Stimulated activated CD4-positive, alpha-beta T cell treated with anti-CD3 and anti-CD28 coated beads, Interleukin-2, amount 100 ng/mL, for 4 hours (primary cell): ENCODE data around the gene DCTPP1.
"Not testable (repeated sequence)": the region's sequence is repeated elsewhere in the genome, so short reads cannot be mapped to it uniquely, and the experiment has no call there.

ENCODE experiments used
- DNase-seq: peaks from one replicate; pipeline ENCODE4 v3.0.0-alpha.2; 2020; ENCODE audit warnings: low read depth

Gene DCTPP1

DNA sequence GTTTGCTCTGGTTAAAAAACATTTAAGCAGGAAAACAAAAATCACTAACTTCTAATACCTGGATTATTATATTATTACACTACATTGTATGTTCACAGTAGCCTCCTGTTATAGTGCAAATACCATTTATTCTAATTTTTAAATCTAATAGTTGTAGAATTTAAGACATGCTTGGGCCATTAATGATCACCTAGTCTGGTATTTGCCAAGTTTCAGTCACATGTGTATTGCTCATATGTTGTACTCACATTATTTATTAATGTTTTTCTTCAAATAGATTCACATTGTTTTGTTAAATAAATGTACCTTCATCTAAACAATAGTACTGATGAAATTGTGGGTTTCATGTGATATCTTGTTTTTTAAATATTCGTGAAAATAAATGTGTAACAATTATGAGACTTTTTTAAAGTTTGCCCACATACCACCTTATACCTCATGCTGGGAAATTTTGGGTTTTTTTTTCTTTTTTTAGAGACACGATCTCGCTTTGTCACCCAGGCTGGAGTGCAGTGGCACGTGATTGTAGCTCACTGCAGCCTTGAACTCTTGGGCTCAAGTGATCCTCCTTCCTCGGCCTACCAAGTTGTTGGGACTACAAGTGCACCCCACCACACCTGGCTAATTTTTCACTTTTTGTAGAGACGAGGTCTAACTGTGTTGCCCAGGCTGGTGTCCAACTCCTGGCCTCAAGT lies 16.6 kb downstream of the DCTPP1 start:
- no peak for DNase-seq

DNA sequence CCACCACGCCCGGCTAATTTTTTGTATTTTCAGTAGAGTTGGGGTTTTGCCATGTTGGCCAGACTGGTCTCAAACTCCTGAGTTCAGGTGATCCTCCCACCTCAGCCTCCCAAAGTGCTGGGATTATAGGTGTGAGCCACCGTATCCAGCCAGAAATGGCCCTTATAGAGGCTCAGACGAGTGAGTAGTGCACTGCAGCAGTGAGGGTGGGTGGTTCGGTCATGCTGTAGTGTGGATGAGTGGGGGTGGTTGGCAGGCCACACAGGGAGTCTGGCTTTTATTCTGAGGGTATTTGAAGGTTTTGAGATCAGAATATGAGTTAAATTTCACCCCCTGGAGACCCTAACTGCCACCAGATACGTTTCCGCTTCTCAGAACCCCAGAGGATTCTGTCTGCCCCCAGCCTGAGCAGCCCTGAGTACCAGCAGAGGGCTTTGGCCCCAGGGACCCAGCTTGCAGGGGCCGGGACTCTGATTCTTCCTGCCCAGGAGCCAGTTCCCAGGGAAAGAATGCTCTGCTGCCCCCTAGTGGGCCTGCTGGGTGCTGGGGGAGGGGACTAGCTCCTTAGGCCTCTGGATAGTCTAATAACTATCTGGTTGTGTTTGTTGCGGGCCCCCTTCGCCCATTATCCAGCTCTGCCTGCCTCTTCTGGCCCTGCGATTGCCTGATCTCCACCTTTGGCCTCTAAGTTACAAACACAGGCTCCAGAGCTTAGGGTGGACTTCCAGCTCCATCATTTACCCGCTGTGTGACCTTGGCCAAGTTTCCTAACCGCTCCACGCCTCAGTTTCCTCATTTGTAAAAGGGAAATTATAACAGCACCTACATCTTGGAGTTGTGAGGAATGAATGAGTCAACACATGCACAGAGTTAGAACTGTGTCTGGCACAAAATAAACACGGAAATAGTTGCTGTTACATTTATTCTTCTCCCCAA lies 20.4 kb downstream of the DCTPP1 start:
- peak; percentile 87 for DNase-seq

DNA sequence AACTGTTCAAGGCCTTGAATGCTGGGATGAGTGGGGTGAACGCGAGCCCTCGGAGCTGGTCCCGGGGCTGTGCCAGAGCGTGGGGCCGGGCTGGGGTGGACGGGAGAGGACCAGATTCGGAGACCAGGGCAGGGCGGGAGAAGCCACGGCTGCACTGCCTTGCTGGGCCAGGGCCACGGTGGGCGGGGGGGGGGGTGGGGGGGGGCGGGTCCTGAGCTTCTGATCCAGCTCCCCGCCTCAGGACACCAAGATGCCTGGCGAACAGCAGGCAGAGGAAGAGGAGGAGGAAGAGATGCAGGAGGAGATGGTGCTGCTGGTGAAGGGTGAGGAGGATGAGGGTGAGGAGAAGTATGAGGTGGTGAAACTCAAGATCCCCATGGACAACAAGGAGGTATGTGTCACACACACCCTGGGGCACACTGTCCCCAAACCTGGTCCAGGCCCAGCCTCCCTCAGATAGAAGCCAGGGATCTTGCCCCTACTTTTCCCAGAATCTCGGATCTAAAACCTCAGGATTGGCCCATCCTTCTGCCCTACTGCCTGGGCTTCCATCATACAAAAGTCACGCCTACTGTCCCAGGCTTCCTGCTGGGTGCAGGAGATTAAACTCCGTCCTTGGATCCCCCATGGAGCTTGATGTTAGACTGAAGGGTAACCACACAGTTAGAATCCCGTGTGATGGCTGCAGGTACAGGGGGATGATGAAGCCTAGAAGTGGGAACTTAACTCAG lies 21.9 kb downstream of the DCTPP1 start:
- no peak for DNase-seq

DNA sequence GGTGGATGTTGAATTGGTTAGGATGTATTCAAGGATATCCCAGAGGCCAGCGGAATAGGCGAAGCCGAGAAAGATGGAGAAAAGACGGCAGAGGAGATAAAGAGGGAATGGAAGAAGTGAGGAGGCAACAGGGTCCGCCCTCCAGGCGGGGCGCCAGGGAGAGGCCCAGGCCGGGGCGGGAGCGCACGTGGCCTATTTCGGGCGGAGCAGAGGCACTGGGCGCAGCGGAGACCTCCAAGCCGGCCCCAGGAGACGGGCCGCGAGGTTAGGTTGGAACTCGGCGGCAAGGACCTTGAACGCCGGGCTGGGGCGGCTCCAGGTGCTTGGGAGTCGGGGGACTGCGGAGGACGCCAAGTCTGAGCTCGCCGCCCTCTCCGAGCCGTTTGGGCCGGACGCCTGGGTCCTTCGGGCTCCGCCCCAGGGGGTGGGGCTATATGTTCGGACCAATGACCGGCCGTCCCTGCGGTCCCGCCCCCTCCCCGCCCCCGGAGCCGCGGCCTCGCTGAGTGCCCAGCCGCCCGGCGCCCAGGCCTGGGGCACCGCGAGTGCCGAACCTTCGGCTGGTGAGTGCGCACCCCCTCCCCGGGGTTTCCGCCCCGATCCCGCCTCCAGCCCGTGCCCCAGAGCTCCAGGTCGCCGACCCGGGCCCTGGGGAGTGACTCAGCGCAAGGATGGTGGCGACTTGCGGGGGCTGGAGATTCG lies 22.6 kb downstream of the DCTPP1 start, which contains the start of gene ZNF771:
TSS of gene ZNF771 (plus strand) at position 505 of the 702 bp plus-strand sequence. CDS start 448 bp downstream, outside the sequence.
- DNase-seq: peak; percentile 80

DNA sequence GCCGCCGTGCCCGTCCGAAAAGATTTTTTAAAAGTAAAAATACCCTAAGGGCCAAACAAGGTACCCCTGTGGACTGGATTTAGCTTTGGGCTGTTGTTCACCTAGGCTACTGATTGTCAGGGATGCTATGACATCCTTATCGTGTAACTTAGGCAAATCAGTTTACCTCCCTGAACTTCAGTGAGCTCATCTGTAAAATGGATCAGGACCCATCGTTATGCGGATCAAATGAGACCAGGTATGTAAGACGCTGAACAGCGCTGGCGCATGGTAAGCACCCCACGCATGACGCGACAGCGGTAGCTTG lies 23.1 kb downstream of the DCTPP1 start:
- no peak for DNase-seq

DNA sequence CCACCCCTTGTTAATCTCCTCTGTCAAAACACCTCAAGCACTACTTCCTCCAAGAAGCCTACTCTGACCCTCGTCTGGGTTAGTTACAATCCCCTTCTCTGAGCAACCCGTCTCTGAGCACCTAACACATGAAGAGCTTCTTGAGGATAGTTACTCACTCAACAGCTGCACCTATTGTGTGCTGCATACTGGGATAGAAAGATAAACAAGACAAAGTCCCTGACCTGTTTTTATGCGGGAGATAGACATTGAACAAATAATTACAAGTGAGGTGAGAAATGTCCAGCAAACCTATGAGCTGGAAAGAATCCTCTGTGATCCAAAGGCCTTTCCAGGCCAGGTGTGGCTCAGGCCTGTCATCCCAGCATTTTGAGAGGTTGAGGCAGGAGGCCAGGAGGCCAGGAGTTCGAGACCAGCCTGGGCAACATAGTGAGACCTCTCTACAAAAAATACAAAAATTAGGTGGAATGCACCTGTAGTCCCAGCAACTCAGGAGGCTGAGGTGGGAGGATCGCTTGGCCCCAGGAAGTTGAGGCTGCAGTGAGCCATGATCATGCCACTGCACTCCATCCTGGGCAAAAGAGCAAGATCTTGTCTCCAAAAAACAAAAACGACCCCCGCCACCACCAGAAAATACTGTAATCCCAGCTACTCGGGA lies 27.9 kb downstream of the DCTPP1 start:
- DNase-seq: no peak

DNA sequence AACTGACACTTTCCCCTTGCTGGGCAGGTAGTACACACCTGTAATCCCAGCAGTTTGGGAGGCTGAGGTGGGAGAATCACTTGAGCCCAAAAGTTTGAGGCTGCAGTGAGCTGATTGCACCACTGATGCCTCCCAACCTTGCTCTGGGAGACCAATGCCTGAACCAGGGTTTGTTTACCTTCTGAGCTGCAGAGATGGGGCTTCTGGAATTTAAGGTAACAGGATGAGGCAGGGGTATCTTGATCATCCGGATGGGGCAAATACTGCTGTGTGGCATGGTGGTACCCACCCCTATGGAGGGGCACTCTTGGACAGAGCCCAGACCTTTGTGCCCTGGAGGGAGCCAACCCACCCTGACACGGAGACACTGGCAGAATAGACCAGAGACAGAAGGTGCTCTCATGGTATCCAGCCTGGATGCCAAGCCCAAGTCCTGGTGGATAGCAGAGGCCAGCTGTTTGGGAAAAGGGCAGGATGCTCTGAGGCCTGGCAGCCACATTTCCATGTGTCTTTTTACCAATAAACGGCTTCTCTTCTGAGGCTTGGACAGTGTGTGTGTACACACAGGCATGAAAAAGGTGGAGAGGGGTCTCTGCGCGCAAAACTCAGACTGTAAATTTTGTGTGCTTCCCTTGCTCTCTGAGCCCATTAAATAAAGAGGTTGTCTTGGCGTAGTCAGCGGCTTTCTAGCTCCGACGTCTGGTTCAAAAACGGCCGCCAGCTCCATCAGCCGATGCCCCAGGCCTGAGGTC lies 30.2 kb downstream of the DCTPP1 start:
- DNase-seq: no peak

DNA sequence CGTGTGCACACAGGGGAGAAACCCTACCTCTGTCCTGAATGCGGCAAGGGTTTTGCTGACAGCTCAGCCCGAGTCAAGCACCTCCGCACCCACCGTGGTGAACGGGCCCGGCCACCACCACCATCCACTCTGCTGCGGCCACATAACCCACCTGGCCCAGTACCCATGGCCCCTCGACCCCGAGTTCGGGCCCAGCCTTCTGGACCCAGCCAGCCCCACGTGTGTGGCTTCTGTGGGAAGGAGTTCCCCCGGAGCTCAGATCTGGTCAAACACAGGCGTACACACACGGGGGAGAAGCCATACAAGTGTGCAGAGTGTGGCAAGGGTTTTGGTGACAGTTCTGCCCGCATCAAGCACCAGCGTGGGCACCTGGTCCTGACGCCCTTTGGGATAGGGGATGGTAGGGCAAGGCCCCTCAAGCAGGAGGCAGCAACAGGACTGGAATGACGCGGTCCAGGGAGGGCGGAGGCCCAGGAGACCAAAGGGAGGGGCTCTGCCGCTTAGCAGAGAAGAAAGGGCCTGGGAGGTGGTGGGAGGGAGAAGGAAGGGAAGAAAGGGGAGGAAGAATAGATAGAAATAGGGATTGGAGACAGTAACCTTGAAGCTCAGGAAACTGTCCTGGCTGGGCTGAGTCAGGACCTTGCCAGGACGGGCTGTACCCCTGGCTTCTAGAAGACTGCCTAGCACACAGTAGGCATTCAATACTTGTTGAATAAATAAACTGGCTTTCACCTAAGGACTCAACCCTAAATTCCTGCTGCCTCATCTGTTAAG lies 31.0 kb downstream of the DCTPP1 start:
- no peak for DNase-seq

DNA sequence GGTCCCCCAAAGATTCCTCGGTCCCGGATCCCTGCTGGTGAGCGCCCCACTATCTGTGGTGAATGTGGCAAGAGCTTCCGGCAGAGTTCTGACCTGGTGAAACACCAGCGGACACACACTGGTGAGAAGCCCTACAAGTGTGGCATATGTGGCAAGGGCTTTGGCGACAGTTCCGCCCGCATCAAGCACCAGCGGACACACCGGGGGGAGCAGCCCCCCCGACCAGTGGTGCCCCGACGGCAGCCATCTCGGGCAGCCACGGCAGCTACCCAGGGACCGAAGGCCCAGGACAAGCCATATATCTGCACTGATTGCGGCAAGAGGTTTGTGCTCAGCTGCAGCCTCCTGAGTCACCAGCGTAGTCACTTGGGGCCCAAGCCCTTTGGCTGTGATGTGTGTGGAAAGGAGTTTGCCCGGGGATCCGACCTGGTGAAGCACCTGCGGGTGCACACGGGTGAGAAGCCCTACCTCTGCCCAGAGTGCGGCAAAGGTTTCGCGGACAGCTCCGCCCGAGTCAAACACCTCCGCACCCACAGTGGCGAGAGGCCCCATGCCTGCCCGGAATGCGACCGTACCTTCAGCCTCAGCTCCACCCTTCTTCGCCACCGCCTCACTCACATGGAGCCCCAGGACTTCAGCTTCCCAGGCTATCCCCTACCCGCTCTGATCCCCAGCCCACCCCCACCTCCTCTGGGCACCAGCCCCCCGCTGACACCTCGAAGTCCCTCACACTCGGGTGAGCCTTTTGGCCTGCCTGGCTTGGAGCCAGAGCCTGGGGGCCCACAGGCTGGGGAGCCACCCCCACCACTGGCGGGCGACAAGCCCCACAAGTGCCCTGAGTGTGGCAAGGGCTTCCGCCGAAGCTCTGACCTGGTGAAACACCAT lies 31.8 kb downstream of the DCTPP1 start:
- no peak for DNase-seq

DNA sequence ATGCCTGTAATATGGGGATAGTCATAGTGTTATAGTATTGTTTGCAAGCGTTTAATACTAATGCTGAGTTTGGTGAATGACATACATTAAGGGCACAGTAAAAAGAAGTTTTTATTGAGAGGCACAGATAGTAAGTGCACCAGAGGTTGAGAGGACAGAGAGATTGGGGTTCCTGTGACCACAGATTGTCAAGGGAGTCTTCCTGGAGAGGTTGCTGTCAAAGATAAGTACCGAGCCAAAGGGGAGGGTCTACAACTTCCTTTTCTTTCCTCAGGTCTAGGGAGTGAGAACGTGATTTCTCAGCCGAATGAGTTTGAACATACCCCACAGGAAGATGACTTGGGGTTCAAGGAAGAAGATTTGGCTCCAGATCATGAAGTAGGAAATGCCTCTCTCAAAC lies 32.8 kb downstream of the DCTPP1 start:
- DNase-seq: no peak

DNA sequence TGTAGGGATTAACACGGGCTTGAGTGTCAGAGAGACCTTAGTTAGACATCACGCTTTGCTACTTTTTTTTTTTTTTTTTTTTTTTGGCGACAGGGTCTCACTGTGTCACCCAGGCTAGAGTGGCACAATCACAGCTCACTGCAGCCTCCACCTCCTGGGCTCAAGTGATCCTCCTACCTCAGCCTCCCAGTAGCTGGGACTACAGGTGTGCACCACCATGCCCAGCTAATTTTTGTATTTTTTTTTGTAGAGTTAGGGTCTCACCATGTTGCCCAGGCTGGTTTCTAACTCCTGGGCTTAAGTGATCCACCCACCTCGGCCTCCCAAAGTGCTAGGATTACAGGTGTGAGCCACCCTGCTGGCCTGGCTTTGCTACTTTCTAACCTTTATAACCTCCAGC lies 33.2 kb downstream of the DCTPP1 start:
- not testable (repeated sequence) for DNase-seq

DNA sequence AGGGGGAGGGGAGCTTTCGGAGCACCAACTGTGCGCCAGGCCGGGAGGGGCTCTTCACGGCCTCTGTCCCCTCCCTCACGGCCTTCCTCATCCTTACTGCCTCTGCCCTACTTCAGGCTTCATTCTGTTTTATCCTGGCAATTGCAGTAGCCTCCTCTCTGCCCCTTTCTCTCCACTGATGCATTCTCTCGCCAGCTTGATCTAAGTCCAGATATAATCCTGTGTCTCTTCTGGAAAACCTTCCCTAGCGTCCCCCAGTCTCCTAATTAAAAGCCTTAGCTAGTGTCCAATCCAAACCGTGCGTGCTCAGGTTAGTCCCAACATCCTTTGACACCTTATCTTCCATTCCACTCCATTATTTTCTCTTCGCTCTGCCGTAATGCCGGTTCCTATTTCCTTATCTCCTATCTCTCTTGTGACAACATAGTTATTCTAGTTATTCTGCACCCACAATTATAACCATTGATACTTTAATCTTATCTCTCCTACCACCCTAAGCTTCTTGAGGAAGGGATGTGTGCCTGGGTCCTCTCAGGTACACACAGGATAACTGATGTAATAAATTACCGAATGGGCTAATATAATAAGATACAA lies 33.7 kb downstream of the DCTPP1 start:
- DNase-seq: no peak

DNA sequence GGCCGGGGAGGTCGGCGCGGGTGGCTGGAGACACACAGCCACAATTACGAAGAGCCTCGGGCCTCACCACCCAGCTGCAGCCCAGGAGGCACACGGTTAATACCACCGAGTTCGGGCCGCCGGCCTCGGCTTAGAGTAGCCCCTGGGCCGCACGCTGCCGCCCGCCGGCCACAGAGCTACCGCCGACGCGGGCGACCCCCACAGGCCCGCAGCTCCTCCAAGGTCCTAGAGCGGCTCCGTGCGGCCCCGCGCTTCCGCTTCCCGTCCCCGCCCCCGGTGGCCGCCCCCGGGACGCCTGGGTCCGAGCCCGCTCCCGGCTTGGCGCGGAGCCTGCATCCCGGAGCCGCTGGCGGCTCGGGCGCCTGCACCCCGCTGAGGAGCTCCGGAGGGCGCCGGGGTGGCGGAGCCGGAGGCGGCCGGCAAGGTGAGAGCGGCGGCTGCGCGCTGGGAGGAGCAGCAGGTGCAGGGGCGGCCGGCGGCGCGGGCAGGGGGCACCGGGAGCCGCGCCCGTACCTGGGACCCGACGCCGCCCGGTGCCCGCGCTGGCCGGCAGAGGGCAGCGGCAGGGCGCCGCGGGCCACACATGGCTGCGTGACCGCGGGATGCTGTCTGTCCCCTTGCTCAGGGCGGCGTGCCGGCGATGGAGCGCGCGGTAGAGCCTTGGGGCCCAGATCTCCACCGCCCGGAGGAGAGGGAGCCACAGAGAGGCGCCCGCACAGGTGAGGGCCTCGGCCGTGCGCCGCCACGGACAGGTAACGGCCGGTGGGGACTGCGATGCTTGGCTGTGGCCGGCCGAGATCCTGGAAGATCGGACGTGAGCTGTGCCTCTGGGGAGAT lies 34.5 kb downstream of the DCTPP1 start, which contains the start of gene ZNF48:
TSS of gene ZNF48 (plus strand) at position 266 of the 837 bp plus-strand sequence. CDS start at position 641, 375 bp downstream.
- DNase-seq: no peak

DNA sequence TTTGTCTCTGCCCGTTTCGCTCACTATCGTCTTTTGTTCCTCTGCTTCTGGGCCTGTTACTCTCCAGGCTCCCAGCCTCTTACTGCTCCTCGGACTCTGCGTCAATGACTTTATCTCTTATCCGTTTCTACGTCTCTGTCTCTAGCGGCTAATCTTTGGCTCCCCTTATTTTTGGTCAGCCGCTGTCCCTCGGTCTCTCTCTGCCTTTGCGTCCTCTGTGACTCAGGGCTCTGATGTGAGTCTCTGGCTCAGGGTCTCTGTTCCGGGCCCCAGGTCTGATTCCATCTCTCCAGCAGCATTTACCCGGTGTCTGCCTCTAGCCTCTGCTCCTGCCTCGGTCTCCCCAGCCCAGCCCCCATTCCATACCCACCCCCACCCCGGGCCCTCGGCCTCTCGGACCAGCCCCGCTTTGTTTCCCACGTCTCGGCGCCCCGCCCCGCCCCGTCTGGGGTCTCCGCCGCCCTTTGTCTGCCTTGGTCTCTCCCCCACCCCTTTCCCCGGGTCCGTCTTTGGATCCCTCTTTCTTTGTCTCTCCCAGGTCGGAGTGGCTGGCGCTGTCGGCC lies 35.2 kb downstream of the DCTPP1 start:
- no peak for DNase-seq

DNA sequence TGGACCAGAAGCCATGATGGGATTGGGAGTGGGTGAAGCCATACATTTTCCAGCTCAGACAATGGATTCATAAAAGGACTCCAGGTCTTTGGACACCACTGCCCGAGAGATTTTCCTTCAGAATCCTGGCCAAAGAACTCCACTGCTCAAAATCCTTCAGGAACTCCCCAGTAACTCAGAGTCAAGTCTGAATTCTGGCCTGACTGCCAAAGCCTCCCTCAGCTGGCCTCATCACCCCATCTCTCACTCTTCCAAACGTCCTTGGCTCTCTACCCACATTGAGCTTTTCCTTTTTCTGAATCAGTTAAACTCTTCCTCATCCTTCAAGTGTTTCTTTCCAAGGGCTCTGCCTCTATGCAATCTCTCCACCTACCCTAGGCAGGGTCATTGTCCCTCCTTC lies 46.3 kb downstream of the DCTPP1 start:
- DNase-seq: no peak

DNA sequence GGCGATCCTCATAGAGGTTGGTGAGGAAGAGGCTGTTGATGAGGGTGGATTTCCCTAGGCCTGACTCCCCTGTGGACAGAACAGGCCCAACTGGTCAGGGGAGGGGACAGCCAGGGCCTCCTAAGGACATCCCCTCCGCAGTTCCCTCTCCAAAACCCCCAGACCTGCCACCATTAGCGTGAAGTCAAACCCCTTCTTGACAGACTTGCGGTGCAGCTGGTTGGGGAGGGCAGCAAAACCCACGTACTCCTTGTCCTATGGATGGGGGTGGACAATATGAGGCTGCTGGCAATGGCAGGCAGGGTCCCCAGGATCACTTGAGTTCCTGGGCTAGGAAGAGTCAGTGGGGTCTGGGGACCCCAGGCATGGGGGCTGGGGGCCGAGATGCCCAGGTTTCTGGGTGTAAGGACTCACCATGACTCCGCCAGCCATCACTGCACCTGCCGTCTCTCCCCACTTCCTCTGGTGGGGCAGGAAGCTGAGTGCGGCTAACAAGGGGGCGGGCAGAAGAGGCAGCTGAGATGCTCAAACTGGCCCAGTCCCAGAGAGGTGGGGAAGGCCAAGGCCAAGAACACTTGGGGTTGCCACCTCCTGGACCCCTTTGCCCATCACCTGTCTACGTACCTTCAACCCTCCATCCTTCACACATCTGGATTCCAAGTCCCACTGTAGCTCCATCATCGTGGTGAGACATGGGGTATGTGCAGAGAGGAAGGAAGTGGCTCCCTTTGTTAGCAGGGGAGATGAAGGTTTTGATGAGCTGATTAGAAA lies 47.5 kb downstream of the DCTPP1 start, which contains the start of gene SEPTIN1:
TSS of gene SEPTIN1 (minus strand) at position 451 of the 771 bp plus-strand sequence. CDS start at position 432, 19 bp downstream.
- DNase-seq: peak; percentile 62
